Measurements from ENCODE around the gene TOMM7.

TOMM7 gene

GRCh38 chr7:22822486-22823141, at the start of gene TOMM7:
Gene TOMM7 (minus strand): TSS chr7:22822849. CDS start chr7:22822779, 70 bp downstream.
- peak; percentile 99 for DNase-seq

GRCh38 chr7:22872096-22872807, 49.6 kb upstream of the TOMM7 start:
- no peak for DNase-seq

- DNase-seq = no peak
Measured at GRCh38 chr7:22871661-22872060, 49.0 kb upstream of the TOMM7 start.

GRCh38 chr7:22868509-22868908, 45.9 kb upstream of the TOMM7 start:
- DNase-seq = no peak

- no peak for DNase-seq
Measured at GRCh38 chr7:22867589-22867988, 44.9 kb upstream of the TOMM7 start.

- DNase-seq = no peak
Measured at GRCh38 chr7:22867003-22867402, 44.4 kb upstream of the TOMM7 start.

GRCh38 chr7:22865602-22865960, 42.9 kb upstream of the TOMM7 start:
- no peak for DNase-seq

- peak; percentile 43 for DNase-seq
Measured at GRCh38 chr7:22864855-22865601, 42.4 kb upstream of the TOMM7 start.

GRCh38 chr7:22864301-22864700, 41.7 kb upstream of the TOMM7 start:
- no peak for DNase-seq

- no peak for DNase-seq
Measured at GRCh38 chr7:22863156-22863899, 40.7 kb upstream of the TOMM7 start.

- no peak for DNase-seq
Measured at GRCh38 chr7:22861576-22861975, 38.9 kb upstream of the TOMM7 start.

- peak; percentile 42 for DNase-seq
Measured at GRCh38 chr7:22860784-22861482, 38.3 kb upstream of the TOMM7 start.

- no peak for DNase-seq
Measured at GRCh38 chr7:22860337-22860736, 37.7 kb upstream of the TOMM7 start.

GRCh38 chr7:22859641-22860290, 37.1 kb upstream of the TOMM7 start:
- DNase-seq = no peak

- no peak for DNase-seq
Measured at GRCh38 chr7:22858640-22859561, 36.3 kb upstream of the TOMM7 start.

GRCh38 chr7:22858274-22858639, 35.6 kb upstream of the TOMM7 start:
- DNase-seq = no peak

- DNase-seq = no peak
Measured at GRCh38 chr7:22856416-22856815, 33.8 kb upstream of the TOMM7 start.

- DNase-seq = no peak
Measured at GRCh38 chr7:22855049-22855392, 32.4 kb upstream of the TOMM7 start.

- peak; percentile 96 for DNase-seq
Measured at GRCh38 chr7:22854158-22855048, 31.8 kb upstream of the TOMM7 start.

GRCh38 chr7:22853674-22854157, 31.1 kb upstream of the TOMM7 start:
- DNase-seq = peak; percentile 71
